HepG2 (cell line): ENCODE data around the gene ASPRV1. TPM values are rescaled to one million over a fixed set of nuclear protein-coding genes. Genes with fewer than 3 reads are reported as not detected.

Experiments used
- AHDC1 ChIP-seq: sonication (generic); formaldehyde crosslinking; IDR thresholded peaks from 2 replicates; pipeline ENCODE4 v1.5.1; 2020; ENCODE audit warnings: mild to moderate bottlenecking, missing genetic modification reagents, borderline replicate concordance
- ELK4 ChIP-seq: sonication (generic); formaldehyde crosslinking; IDR thresholded peaks from 2 replicates; pipeline ENCODE4 v1.9.0; 2021; ENCODE audit warnings: missing genetic modification reagents, borderline replicate concordance
- HBP1 ChIP-seq: IDR thresholded peaks from 2 replicates; pipeline ENCODE4 v1.6.1; 2016; ENCODE audit warnings: low read depth, control low read depth
- HMGXB3 ChIP-seq: sonication (generic); formaldehyde crosslinking; IDR thresholded peaks from 2 replicates; pipeline ENCODE4 v1.4.0; 2020; ENCODE audit warnings: missing genetic modification reagents, borderline replicate concordance
- MAFK ChIP-seq, 2 experiments: IDR thresholded peaks in 1 of 2; conservative IDR thresholded peaks in 1 of 2; 2 replicates each; pipeline ENCODE4 v1.6.1; 2011; ENCODE audit warnings: improper control_type of control experiment in 2 of 2, low read length in 2 of 2
- SMAD3 ChIP-seq: sonication (generic); formaldehyde crosslinking; IDR thresholded peaks from 2 replicates; pipeline ENCODE4 v1.4.0; 2020; ENCODE audit warnings: missing genetic modification reagents
- TARDBP ChIP-seq: sonication (generic); formaldehyde crosslinking; IDR thresholded peaks from 2 replicates; pipeline ENCODE4 v1.8.0; 2022; ENCODE audit warnings: mild to moderate bottlenecking, missing genetic modification reagents
- TRAFD1 ChIP-seq: sonication (generic); formaldehyde crosslinking; IDR thresholded peaks from 2 replicates; pipeline ENCODE4 v1.5.1; 2020; ENCODE audit warnings: missing genetic modification reagents, mild to moderate bottlenecking, borderline replicate concordance
- ZNF484 ChIP-seq: sonication (generic); formaldehyde crosslinking; IDR thresholded peaks from 2 replicates; pipeline ENCODE4 v1.5.1; 2020; ENCODE audit warnings: mild to moderate bottlenecking, low read depth, missing genetic modification reagents, borderline replicate concordance
- ZNF564 ChIP-seq: sonication (generic); formaldehyde crosslinking; IDR thresholded peaks from 2 replicates; pipeline ENCODE4 v1.8.1; 2023; ENCODE audit warnings: mild to moderate bottlenecking, missing genetic modification reagents
- ZNF614 ChIP-seq: IDR thresholded peaks from 2 replicates; pipeline ENCODE4 v1.6.1; 2018; ENCODE audit warnings: missing biosample characterization, missing genetic modification reagents, inconsistent platforms, borderline replicate concordance
- ZNF777 ChIP-seq: sonication (generic); formaldehyde crosslinking; IDR thresholded peaks from 2 replicates; pipeline ENCODE4 v1.4.0; 2020; ENCODE audit warnings: missing genetic modification reagents
- ZNF790 ChIP-seq: sonication (generic); formaldehyde crosslinking; IDR thresholded peaks from 2 replicates; pipeline ENCODE4 v1.8.0; 2022; ENCODE audit warnings: missing genetic modification reagents, mild to moderate bottlenecking, borderline replicate concordance
- polyA plus RNA-seq, 8 experiments: library from polyadenylated mRNA; depleted of rRNA in 3 of 8; stranded (reverse) in 7 of 8; unstranded in 1 of 8; fragments of >200 nt; fragmentation: Illumina TruSeq in 4 of 8; extraction: Trizol in 4 of 8; gene quantifications; 2 replicates each; pipeline versions ENCODE4 v1.2.1 to v1.2.3, GENCODE V29; 2011 to 2016; ENCODE audit warnings: low read depth in 4 of 8, missing spikeins in 1 of 8, mixed read lengths in 1 of 8; ENCODE audit not compliant: insufficient read depth in 1 of 8
- total RNA-seq, 5 experiments: library from RNA; depleted of rRNA; stranded (reverse); fragments of >200 nt; fragmentation: Illumina TruSeq; extraction: Trizol; gene quantifications; 2 replicates each; pipeline ENCODE4 v1.2.3, GENCODE V29; 2016; ENCODE audit warnings: low read depth in 1 of 5

ASPRV1 gene
- total and polyA plus RNA-seq, 2 of the 13 experiments (the other 11 are each of a cell fraction or from before 2014, with no cell fraction given) = 0.40 to 0.48 TPM

GRCh38 chr2:69933839-69934613 is 27.4 kb downstream of the ASPRV1 start (continued):
- TF ChIP-seq ZNF777 (CRISPR knock-in tag) (no peak), ZNF484 (CRISPR knock-in tag) (no peak), HMGXB3 (peak; percentile 49), ZNF564 (no peak), HBP1 (peak; percentile 86; the same call in 1 of the 2 replicates), SMAD3 (CRISPR knock-in tag) (peak; percentile 18; the same call in 1 of the 2 replicates), AHDC1 (peak; percentile 80; the same call in 1 of the 2 replicates), ZNF614 (CRISPR knock-in tag) (peak; percentile 70), ZNF790 (CRISPR knock-in tag) (no peak), TRAFD1 (CRISPR knock-in tag) (no peak), ELK4 (no peak), MAFK (conservative IDR thresholded peaks at IDR 0.05 in 1 of 2, IDR thresholded peaks at IDR 0.05 in 1 of 2; ENCODE audit: low read length in 2 of 2) (0 out of 4 replicates have a peak, but pooled peaks of 1 of the 2 experiments have one; percentile 22), TARDBP (peak; percentile 77)
